HG03521 (cell line): ENCODE results near the gene PDYN.

Experiments used
- ATAC-seq: cut with Tn5 transposase; IDR thresholded peaks from one replicate; pipeline ENCODE4 v1.9.1; 2021; ENCODE audit warnings: mild to moderate bottlenecking, moderate library complexity; ENCODE audit not compliant: unreplicated experiment

PDYN gene

GRCh38 chr20:1952737-1953530 lies 40.9 kb downstream of the PDYN start:
- ATAC-seq, result no peak

- ATAC-seq, result no peak
Observed at GRCh38 chr20:1951436-1952115, 42.3 kb downstream of the PDYN start.

DNA sequence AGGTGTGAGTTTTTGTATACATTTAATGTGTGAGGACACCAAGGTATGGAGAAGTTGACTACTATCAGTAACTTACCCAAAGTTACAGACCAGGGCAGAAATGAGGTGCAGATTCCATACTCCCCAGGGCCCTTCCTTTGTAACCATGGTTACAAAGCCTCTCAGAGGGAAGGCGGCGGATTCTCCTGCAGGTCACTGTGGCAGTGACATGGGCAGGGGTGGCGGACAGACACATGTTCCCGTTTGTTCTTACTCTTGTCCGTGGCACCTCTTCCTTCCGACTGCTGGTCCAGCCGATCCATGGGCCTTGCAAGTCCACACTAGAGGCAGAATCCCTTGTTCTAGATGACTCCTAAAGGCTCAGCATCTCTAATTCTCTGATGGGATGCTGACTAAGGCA lies 43.0 kb downstream of the PDYN start:
- no peak for ATAC-seq

DNA sequence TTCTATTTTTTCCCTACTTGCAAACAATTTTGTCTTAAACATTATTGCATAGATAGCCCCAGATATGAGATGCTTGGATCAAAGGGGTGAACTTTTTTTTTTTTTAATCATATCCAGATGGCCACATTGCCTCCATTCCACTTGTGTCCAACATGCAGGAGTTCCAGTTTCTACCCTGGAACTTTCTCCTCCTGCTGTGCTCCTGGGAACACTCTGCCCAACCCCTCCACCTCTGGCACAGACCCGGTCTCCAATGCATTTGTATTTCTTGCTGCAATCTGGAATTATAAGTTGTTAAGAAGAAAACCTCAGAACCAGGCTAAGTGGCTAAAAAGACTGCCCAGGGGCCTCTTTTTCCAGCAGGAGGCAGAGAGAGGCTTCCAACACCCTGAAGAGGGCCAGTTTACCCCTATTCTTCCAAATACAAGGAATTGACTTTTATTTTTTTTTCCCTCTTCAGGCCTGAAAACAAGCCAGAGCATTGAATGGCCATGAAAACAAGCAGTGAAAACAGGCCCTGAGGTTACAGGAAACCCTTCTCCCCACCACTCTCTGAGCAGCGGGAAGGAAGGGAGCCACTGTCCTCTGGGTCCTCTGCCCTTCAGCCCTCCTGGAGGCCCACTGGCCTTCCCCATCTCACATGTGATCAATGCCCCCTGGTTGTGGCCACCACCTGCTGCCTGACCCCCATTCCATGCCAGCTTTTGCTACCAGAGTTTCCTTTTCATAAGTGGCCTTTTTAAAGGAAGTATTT lies 44.3 kb downstream of the PDYN start:
- ATAC-seq, result no peak

GRCh38 chr20:1947535-1947846 lies 46.4 kb downstream of the PDYN start:
- ATAC-seq, result no peak

- no peak for ATAC-seq
Observed at GRCh38 chr20:1946762-1947534, 46.9 kb downstream of the PDYN start.

DNA sequence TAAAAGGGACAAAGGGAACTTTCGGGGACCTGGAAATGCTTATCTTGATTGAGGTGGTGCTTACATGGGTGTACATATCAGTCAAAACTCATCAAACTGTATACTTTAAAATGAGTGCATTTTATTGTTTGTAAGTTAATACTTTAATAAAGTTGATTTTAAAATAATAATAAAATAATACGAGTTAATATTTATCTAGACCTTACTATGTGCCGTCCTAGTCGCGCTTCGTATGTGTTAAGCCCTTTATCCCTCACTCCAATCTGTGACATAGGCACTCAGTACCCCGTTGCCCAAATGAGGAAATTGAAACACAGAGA lies 47.5 kb downstream of the PDYN start:
- ATAC-seq, result no peak

DNA sequence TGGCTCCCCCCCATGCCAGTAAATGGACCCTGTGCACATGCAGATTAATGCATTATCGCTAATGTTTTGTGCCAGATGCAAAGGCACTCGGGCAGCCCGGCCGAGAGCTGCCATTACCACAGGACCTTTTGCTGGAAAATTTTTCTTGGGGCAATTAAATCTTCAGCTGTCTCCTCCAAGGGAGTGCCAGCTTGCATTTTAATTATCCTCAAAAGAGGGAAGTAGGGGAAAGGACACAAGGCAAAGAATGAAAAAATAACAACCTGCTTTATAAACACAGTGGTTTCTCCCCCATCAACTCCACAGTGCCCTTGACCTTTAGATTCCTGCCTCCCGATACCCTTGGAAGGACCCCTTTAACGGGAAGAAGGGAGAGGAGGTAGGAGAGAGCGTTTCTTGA lies 48.2 kb downstream of the PDYN start:
- no peak for ATAC-seq

DNA sequence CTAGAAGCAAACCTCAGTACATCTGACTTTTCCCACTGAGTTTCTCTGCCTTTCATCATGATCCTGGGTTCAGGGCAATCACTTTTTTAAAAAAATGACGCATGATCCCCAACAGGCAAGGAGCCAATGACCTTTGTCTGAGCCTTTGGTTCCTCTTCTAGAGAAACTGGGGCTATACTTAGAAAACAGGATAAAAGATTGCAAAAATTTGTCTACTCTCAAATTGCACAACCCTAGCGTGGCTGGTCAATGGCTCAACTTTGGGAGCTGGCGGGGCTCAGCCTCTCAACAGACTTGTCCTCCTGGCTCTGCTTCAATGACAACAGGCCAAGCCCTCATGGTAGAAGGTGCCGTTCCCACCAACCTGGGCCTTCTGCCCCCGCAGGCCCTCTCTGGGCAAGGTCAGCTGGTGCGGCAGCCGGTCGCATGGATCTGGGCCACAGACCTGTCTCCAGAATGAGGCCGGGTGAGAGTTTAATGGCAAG lies 48.7 kb downstream of the PDYN start:
- ATAC-seq, result no peak

DNA sequence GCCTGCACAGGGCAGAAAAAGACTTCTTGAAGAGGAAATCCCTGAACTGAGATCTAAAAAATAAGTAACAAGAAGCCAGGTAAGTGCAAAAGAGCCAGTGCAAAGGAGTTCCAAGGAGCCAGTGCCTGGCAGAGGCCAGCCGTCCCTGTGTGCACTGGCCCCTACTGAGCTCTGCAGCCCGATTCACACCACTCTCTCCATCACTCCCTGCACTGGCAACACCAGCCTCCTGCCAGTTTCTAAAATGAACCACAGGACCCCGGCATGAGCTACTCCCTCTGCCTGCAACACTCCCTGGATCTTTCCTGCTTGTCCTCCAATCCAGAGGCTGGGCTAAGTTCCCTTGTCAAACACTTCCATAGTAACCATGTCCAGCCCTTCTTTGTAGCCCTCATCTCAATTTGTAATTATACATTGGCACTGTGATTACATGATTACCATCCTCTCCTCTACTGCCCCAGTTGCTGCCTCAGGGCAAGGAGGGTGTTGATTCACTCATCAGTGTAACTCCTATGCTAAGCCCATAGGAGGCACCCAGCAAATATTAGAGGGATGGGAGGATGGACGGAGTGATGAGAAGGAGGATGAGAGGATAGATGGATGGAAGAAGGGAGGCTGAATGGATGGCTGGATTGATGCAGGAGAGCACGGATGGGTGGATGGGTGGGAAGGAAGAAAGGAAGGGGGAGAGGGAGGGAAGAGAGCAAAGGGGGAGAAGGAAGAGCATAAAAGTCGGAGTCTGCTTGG lies 49.3 kb downstream of the PDYN start:
- ATAC-seq, result no peak

GRCh38 chr20:1943275-1944002 lies 50.4 kb downstream of the PDYN start:
- no peak for ATAC-seq

- no peak for ATAC-seq
Observed at GRCh38 chr20:1942486-1943274, 51.2 kb downstream of the PDYN start.

- ATAC-seq, result no peak
Observed at GRCh38 chr20:1942061-1942460, 51.8 kb downstream of the PDYN start.

DNA sequence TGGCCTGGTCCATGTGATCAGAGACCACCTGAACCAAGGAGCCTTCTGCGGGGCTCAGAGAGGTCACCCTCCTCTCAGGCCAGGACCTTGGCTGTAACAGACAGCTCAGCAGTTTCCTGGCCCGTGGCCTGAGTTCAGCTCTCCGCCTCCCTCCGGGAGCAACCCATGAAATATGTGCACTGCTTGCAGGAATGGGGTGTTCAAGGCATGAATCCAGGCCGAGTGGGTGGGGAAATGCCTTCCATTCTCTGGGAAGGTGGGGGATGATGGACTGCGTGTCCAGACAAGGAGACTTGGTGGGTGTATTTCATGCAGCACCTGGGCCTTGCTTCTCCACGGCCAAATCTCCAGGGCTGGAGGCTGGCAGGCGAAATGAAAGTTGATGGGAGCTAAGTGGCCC lies 52.6 kb downstream of the PDYN start:
- no peak for ATAC-seq

DNA sequence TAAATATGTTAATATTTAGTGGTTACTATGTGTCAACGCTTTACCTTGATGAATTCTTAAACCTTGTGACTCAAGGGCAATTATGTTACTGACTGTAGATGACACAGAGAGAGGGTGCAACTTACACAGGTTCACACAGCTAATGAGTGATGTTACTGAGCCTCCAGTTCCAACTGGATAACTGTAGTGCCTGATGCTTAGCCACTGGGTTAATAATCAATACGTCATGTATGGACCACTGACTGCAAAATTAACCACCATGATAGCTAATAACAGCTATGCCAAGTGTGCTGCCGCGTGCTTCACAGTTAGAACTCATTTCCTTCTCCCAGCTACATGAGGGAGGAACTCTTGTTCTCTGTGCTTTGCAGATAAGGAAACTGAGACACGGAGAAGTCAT lies 53.3 kb downstream of the PDYN start:
- ATAC-seq, result no peak

DNA sequence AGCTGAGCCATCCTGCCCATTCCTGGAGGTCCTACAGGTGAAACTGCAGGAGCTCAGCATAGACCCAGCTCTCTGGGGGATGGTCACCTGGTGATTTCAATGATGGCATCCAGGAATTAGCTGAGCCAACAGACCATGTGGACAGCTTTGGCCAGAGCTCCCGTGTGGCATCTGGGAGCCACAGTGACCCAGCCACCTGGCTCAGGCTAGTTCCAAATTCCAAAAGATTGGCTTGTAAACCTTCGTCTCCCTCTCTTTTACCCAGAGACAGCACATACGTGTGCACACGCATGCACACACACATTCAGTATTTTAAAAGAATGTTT lies 54.6 kb downstream of the PDYN start:
- no peak for ATAC-seq

GRCh38 chr20:1938464-1939269 lies 55.2 kb downstream of the PDYN start:
- no peak for ATAC-seq

- ATAC-seq, result no peak
Observed at GRCh38 chr20:1937316-1937976, 56.4 kb downstream of the PDYN start.
